ENCODE measurements around the gene INSM1.

The INSM1 gene

GRCh38 chr20:20331156-20331555, 36.7 kb upstream of the INSM1 start:
- Histone ChIP-seq H3K9ac (ENCODE audit: insufficient read length, low read depth) (no peak overlapping the region), H3K36me3 (ENCODE audit: insufficient read depth, insufficient read length, low read length) (no peaks in the 10 kb centered on the region), H3K4me1 (ENCODE audit: insufficient read depth, insufficient read length) (no peaks in the 10 kb centered on the region), H3K9me3 (ENCODE audit: insufficient read depth, low read length) (no peaks in the 10 kb centered on the region), H3K27me3 (ENCODE audit: insufficient read depth, insufficient read length) (no peaks in the 10 kb centered on the region), H3K4me3 (ENCODE audit: insufficient read length, low read depth) (no peak overlapping the region)
- no peak for DNase-seq (ENCODE audit: low read depth, low spot score)
- TF ChIP-seq YY1 (IDR thresholded peaks at IDR 0.05; ENCODE audit: insufficient read depth, insufficient read length): no peak
- no peak for TF ChIP-seq ZNF274 (IDR thresholded peaks at IDR 0.05; ENCODE audit: low read depth, low read length)
- no peak for TF ChIP-seq SUZ12 (IDR thresholded peaks at IDR 0.05; ENCODE audit: extremely low read depth, insufficient read depth, insufficient read length)

DNA sequence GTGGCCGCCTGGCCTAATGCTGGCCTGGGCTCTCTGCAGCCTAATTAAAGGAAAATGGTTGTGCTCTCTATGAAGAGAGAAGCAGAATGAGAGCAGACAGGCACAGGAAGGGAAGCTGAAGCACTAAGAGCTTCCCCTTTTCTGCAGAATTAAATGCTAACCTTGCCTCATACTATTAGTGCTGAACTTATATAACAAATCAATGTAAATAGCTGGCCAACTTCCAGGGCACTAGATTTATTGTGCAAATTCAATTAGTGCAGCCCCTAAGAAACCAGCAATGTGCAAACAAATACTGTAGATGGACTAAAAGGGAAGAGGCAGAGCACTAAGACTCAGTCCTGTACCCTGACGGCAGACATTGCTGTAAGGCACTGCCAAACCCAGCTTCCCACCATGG, 36.1 kb upstream of the INSM1 start:
- TF ChIP-seq YY1 (IDR thresholded peaks at IDR 0.05; ENCODE audit: insufficient read depth, insufficient read length) (no peak), SUZ12 (IDR thresholded peaks at IDR 0.05; ENCODE audit: extremely low read depth, insufficient read depth, insufficient read length) (no peak), ZNF274 (IDR thresholded peaks at IDR 0.05; ENCODE audit: low read depth, low read length) (no peak)
- Histone ChIP-seq H3K9ac (ENCODE audit: insufficient read length, low read depth) (no peak overlapping the region), H3K36me3 (ENCODE audit: insufficient read depth, insufficient read length, low read length) (no peaks in the 10 kb centered on the region), H3K27me3 (ENCODE audit: insufficient read depth, insufficient read length) (no peaks in the 10 kb centered on the region), H3K9me3 (ENCODE audit: insufficient read depth, low read length) (no peaks in the 10 kb centered on the region), H3K4me3 (ENCODE audit: insufficient read length, low read depth) (no peak overlapping the region), H3K4me1 (ENCODE audit: insufficient read depth, insufficient read length) (no peaks in the 10 kb centered on the region)
- DNase-seq (ENCODE audit: low read depth, low spot score): no peak

- TF ChIP-seq YY1 (IDR thresholded peaks at IDR 0.05; ENCODE audit: insufficient read depth, insufficient read length) (no peak), ZNF274 (IDR thresholded peaks at IDR 0.05; ENCODE audit: low read depth, low read length) (no peak), SUZ12 (IDR thresholded peaks at IDR 0.05; ENCODE audit: extremely low read depth, insufficient read depth, insufficient read length) (no peak)
- Histone ChIP-seq H3K27me3 (ENCODE audit: insufficient read depth, insufficient read length) (no peaks in the 10 kb centered on the region), H3K4me1 (ENCODE audit: insufficient read depth, insufficient read length) (no peaks in the 10 kb centered on the region), H3K9me3 (ENCODE audit: insufficient read depth, low read length) (no peaks in the 10 kb centered on the region), H3K9ac (ENCODE audit: insufficient read length, low read depth) (no peak overlapping the region), H3K4me3 (ENCODE audit: insufficient read length, low read depth) (no peak overlapping the region), H3K36me3 (ENCODE audit: insufficient read depth, insufficient read length, low read length) (no peaks in the 10 kb centered on the region)
- DNase-seq (ENCODE audit: low read depth, low spot score): no peak
Observed at GRCh38 chr20:20333866-20334265, 34.0 kb upstream of the INSM1 start.

DNA sequence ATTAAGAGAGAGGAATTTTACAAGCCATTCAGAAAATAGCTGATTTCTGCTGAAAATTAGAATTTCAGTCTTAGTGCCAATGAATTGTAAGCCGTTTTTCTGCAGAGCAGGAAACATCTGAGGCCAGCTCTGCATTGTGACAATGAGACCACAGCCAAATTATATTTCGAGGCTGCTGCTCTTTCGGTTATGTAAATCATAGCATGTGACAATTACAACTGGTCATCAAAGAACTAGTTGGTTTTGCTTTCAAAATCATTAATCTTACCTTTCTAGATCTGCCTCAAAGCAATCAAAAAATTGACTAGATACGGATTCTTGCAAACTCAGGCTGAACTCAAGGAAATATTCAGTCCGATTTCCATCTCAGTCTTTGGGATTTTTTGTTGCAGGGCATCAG, 33.4 kb upstream of the INSM1 start:
- no peak overlapping the region for H3K9ac ChIP-seq (ENCODE audit: insufficient read length, low read depth)
- no peaks in the 10 kb centered on the region for H3K4me1 ChIP-seq (ENCODE audit: insufficient read depth, insufficient read length)
- no peak for DNase-seq (ENCODE audit: low read depth, low spot score)
- H3K4me3 ChIP-seq (ENCODE audit: insufficient read length, low read depth): no peak overlapping the region
- no peaks in the 10 kb centered on the region for H3K27me3 ChIP-seq (ENCODE audit: insufficient read depth, insufficient read length)
- H3K9me3 ChIP-seq (ENCODE audit: insufficient read depth, low read length): no peaks in the 10 kb centered on the region
- TF ChIP-seq YY1 (IDR thresholded peaks at IDR 0.05; ENCODE audit: insufficient read depth, insufficient read length): no peak
- no peak for TF ChIP-seq SUZ12 (IDR thresholded peaks at IDR 0.05; ENCODE audit: extremely low read depth, insufficient read depth, insufficient read length)
- TF ChIP-seq ZNF274 (IDR thresholded peaks at IDR 0.05; ENCODE audit: low read depth, low read length): no peak
- H3K36me3 ChIP-seq (ENCODE audit: insufficient read depth, insufficient read length, low read length): no peaks in the 10 kb centered on the region

DNA sequence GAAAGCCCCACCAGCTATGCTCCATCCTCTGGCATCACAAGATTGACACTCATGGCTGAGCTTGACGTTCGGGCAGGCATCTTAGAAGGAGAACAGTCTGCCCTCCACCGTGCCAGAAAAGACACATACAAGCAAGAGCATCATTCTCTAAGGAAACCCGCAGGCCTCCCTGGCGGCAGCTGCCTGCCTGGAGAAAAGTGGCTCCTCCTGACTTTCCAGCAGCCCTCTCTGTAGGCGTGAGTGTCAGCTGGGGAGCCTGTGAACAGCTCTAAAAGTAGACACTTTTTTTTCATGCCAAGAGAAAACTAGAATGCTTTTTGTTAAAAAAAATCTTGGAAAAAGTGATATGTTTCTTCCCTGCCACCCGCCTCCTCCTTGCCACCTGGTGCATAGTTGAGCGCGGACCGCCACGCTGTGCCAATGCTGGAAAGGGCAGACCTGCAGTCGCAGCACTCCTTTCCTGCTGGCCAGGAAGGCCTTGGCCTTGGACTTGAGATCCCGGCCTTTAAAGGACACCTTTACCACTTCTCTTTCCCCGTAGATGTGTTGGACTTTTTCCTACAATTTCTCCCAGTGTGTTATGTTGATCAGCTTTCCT, 29.7 kb upstream of the INSM1 start:
- no peak overlapping the region for H3K4me3 ChIP-seq (ENCODE audit: insufficient read length, low read depth)
- no peak for TF ChIP-seq YY1 (IDR thresholded peaks at IDR 0.05; ENCODE audit: insufficient read depth, insufficient read length)
- no peak for TF ChIP-seq ZNF274 (IDR thresholded peaks at IDR 0.05; ENCODE audit: low read depth, low read length)
- no peak for TF ChIP-seq SUZ12 (IDR thresholded peaks at IDR 0.05; ENCODE audit: extremely low read depth, insufficient read depth, insufficient read length)
- no peak overlapping the region for H3K9ac ChIP-seq (ENCODE audit: insufficient read length, low read depth)
- no peaks in the 10 kb centered on the region for H3K9me3 ChIP-seq (ENCODE audit: insufficient read depth, low read length)
- no peaks in the 10 kb centered on the region for H3K4me1 ChIP-seq (ENCODE audit: insufficient read depth, insufficient read length)
- H3K27me3 ChIP-seq (ENCODE audit: insufficient read depth, insufficient read length): no peaks in the 10 kb centered on the region
- no peaks in the 10 kb centered on the region for H3K36me3 ChIP-seq (ENCODE audit: insufficient read depth, insufficient read length, low read length)
- DNase-seq (ENCODE audit: low read depth, low spot score): no peak

GRCh38 chr20:20340443-20340842, 27.5 kb upstream of the INSM1 start:
- no peaks in the 10 kb centered on the region for H3K9me3 ChIP-seq (ENCODE audit: insufficient read depth, low read length)
- no peak overlapping the region for H3K9ac ChIP-seq (ENCODE audit: insufficient read length, low read depth)
- H3K36me3 ChIP-seq (ENCODE audit: insufficient read depth, insufficient read length, low read length): no peaks in the 10 kb centered on the region
- no peak for TF ChIP-seq SUZ12 (IDR thresholded peaks at IDR 0.05; ENCODE audit: extremely low read depth, insufficient read depth, insufficient read length)
- no peak for TF ChIP-seq YY1 (IDR thresholded peaks at IDR 0.05; ENCODE audit: insufficient read depth, insufficient read length)
- DNase-seq (ENCODE audit: low read depth, low spot score): no peak
- H3K4me3 ChIP-seq (ENCODE audit: insufficient read length, low read depth): no peak overlapping the region
- no peaks in the 10 kb centered on the region for H3K4me1 ChIP-seq (ENCODE audit: insufficient read depth, insufficient read length)
- no peaks in the 10 kb centered on the region for H3K27me3 ChIP-seq (ENCODE audit: insufficient read depth, insufficient read length)

- TF ChIP-seq YY1 (IDR thresholded peaks at IDR 0.05; ENCODE audit: insufficient read depth, insufficient read length) (no peak), ZNF274 (IDR thresholded peaks at IDR 0.05; ENCODE audit: low read depth, low read length) (no peak), SUZ12 (IDR thresholded peaks at IDR 0.05; ENCODE audit: extremely low read depth, insufficient read depth, insufficient read length) (no peak)
- Histone ChIP-seq H3K4me3 (ENCODE audit: insufficient read length, low read depth) (no peak overlapping the region), H3K9ac (ENCODE audit: insufficient read length, low read depth) (no peak overlapping the region), H3K4me1 (ENCODE audit: insufficient read depth, insufficient read length) (no peaks in the 10 kb centered on the region), H3K9me3 (ENCODE audit: insufficient read depth, low read length) (no peaks in the 10 kb centered on the region), H3K27me3 (ENCODE audit: insufficient read depth, insufficient read length) (no peaks in the 10 kb centered on the region), H3K36me3 (ENCODE audit: insufficient read depth, insufficient read length, low read length) (no peaks in the 10 kb centered on the region)
- DNase-seq (ENCODE audit: low read depth, low spot score): no peak
Observed at GRCh38 chr20:20341371-20341770, 26.5 kb upstream of the INSM1 start.

Measured in NT2/D1 (cell line).